22Rv1 (cell line): ENCODE data around the gene GPR35.

Experiments used
- H3K27ac ChIP-seq: fragments of 450-650 bp; 2 replicates; pipeline ENCODE4 v1.5.1; 2017
- ZFX ChIP-seq: fragments of 450-650 bp; IDR thresholded peaks from 2 replicates; pipeline ENCODE4 v1.6.1; 2017; ENCODE audit warnings: antibody characterized with exemption, borderline replicate concordance
- TF ChIP-seq, protein P1 (sequence below): fragments of 450-650 bp; IDR thresholded peaks from 2 replicates; pipeline ENCODE4 v1.5.1; 2017; ENCODE audit warnings: mild to moderate bottlenecking

The GPR35 gene

DNA sequence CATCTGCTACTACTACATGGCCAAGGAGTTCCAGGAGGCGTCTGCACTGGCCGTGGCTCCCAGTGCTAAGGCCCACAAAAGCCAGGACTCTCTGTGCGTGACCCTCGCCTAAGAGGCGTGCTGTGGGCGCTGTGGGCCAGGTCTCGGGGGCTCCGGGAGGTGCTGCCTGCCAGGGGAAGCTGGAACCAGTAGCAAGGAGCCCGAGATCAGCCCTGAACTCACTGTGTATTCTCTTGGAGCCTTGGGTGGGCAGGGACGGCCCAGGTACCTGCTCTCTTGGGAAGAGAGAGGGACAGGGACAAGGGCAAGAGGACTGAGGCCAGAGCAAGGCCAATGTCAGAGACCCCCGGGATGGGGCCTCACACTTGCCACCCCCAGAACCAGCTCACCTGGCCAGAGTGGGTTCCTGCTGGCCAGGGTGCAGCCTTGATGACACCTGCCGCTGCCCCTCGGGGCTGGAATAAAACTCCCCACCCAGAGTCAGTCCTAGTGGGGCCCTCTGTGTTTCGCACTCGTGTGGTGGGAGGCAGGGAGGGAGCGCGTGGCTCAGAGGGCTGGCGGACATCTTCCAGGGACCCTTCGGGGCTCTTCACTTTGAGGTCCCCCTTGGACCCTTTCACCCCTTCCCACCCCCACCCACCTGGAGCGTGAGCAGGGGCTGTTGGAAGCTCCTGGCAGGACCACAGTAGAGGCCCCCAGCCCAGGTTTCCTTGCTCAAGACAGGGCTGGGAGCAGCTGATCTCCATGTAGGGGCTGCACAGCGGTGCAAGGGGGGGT is 5.7 kb downstream of the GPR35 start:
- TF ChIP-seq, protein P1, sequence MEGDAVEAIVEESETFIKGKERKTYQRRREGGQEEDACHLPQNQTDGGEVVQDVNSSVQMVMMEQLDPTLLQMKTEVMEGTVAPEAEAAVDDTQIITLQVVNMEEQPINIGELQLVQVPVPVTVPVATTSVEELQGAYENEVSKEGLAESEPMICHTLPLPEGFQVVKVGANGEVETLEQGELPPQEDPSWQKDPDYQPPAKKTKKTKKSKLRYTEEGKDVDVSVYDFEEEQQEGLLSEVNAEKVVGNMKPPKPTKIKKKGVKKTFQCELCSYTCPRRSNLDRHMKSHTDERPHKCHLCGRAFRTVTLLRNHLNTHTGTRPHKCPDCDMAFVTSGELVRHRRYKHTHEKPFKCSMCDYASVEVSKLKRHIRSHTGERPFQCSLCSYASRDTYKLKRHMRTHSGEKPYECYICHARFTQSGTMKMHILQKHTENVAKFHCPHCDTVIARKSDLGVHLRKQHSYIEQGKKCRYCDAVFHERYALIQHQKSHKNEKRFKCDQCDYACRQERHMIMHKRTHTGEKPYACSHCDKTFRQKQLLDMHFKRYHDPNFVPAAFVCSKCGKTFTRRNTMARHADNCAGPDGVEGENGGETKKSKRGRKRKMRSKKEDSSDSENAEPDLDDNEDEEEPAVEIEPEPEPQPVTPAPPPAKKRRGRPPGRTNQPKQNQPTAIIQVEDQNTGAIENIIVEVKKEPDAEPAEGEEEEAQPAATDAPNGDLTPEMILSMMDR: no peak
- TF ChIP-seq ZFX: no peak
- no peak overlapping the region for H3K27ac ChIP-seq

DNA sequence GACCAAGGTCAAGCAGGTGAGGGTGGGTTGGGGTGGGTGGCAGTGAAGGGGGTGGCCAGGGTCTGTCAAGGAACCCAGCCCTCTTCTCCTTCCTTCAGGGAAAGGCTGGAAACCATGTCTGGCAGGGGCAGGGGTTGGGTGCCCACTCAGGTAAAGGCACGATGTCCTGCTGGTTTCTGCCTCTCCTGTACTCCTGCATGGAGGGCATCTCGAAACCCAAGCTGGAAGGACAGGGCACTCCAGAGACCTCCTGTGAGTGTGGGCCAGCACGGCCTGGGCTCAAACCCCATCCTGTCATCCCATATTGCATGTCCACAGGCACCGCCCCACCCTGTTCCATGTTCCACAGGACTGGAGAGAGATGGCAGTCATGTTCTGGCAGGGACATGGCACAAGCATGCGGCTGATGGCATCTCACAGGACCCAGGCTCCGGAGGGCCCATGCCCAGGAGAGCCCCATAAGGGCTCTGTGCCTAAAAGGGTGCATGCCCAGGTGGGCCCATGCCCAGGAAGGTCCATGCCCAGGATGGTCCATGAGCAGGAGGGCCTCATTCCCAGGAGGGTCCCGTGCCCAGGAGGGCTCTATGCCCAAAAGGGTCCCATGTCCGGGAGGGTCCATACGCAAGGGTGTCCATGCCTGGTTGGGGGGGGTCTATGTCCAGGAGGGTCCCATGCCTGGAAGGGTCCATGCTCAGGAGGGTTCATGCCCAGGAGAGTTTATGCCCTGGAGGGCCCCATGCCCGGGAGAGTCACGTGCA is 6.4 kb downstream of the GPR35 start:
- TF ChIP-seq, protein P1: no peak
- TF ChIP-seq ZFX: no peak
- H3K27ac ChIP-seq: no peak overlapping the region

DNA sequence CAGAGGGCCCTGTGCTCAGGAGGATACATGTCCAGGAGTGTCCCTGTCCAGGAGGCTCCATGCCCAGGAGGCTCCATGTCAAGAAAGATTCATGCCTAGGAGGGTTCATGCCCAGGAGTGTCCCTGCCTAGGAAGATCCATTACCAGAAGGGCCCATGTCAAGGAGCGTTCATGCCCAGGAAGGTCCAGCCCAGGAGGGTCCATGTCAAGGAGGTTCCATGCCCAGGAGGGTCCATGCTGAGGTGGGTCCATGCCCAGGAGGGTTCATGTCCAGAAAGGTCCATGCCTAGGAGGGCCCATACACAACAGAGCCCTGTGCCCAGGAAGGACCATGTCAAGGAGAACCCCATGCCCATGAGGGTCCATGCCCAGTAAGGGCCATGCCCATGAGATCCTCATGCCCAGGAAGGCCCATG is 7.0 kb downstream of the GPR35 start:
- H3K27ac ChIP-seq: no peak overlapping the region
- TF ChIP-seq ZFX: no peak
- TF ChIP-seq, protein P1: no peak

DNA sequence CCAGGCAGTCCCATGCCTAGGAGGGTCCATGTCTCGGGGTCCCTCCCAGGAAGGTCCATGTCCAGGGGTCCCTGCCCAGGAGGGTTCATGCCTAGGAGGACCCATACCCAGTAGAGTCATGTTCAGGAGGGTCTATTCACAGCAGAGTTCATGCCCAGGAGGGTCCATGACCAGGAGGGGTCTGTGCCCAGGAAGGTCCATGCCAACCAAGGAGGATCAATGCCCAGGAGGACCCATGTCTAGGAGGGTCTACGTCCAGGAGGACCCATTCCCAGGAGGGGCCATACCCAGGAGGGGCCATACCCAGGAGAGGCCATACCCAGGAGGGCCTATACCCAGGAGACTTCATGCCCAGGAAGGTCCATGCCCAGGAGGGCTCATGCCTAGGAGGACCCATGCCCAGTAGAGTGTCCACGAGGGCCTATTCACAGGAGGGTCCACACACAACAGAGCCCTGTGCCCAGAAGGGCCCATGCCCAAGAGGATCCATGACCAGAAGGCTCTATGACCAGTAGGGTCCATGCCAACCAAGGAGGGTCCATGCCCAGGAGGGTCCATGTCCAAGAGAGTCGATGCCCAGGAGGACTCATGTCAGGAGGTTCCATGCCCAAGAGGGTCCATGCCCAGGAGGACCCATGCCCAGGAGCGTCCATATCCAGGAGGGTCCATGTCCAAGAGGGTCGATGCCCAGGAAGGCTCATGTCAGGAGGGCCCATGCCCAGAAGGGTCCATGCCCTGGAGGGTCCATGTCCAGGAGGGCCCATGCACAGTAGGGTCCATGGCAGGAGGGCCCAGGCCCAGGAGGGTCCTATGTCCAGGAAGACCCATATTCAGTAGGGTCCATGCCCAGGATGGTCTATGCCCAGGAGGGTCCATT is 10.1 kb downstream of the GPR35 start:
- H3K27ac ChIP-seq: no peak overlapping the region
- TF ChIP-seq, protein P1: no peak
- TF ChIP-seq ZFX: no peak

DNA sequence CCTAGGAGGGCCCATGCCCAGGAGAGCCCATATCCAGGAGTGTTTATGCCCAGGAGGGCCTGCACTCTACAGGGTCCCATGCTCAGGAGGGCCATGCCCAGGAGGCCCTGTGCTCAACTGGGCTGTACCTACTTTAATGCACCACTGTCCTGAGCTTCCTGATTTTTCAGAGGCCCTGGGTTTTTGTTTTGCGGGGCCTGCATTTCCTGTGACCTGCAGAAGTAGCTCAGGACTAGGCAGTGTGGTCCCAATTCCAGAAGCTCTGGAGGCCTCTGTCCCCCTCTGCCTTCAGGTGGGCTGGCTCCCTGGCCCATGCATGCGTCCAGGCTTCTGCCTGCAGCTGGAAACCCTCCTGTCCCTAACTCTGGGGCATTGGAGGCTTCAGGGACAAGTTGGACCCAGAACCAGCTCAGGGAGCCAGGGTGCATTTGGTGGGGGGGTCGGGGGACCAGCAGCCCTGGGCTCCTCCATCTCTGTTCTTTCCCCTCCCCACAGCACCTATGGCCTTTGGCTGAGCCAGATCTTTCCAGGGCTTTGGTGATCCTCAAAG is 10.8 kb downstream of the GPR35 start:
- H3K27ac ChIP-seq: no peak overlapping the region
- TF ChIP-seq ZFX: no peak
- TF ChIP-seq, protein P1: no peak

DNA sequence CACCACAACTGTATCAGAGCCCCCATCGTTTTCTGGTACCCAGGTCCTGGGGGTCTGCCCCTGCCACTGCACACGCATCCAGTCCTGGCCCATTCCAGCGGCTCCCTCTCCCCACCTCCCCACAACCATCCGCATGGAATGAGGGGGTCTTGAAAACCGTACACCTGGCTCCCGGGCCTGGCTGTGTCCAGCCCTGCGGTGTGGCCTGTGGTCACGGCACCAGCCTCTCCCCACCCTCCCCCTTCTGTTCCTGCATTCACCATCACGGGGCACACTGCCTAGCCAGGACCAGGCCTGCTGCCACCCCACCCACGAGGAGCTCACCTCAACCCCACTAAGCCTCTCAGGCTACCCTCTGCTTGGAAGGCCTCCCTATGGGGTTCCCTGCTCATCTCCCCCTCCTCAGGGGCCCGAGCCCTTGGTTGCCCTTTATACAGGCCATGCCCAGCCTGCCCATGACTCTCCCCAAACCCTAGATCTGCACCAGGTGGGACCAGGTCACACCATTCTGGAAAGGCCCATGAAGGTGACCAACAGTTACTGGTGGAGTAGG is 11.4 kb downstream of the GPR35 start:
- no peak overlapping the region for H3K27ac ChIP-seq
- TF ChIP-seq ZFX: no peak
- TF ChIP-seq, protein P1: no peak
